Measurements from ENCODE around the gene GLB1L3.
A peak's percentile ranks its signal among the peaks of the same experiment; 100 is the strongest.
"Not testable (repeated sequence)": the region's sequence is repeated elsewhere in the genome, so short reads cannot be mapped to it uniquely, and the experiment has no call there.

Gene GLB1L3

DNA sequence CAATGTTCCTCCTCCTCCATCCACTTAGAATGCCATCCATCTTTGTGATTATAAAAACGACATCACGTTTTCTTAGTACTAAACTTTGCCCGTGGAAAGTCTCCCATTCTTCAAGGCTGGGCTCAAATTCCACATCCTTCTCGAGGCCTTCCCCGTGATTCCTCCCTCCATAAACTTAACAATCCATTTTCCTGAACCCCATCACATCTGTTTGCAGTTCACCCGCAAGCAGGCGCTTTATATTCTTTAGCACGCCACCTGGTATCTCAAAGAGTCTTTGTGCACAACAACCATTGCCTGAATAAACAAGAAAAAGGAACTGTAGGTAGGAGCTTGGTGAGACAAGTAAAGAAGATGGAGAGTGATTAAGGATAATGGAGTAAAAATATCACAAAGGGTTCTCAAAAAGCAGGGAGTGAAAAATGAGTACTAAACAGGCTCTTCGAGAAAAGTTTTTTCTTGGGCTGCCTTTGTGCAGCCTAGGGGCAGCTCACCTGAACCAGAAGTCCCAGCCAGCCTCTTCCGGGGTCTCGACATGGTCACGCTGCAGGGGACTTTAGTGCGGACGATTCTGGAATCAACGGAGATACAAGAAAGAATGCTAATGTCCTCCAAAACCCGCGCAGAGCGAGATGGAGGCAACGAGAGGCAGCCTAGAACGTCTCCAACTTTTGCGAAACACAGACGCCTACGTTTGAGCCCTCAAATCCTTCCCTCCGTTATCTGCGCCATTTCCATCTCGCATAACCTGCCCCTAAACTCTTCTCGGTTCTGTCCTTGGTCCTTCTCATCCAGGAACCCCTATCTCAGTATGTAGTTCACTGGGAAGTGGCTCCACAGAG, 23.6 kb upstream of the GLB1L3 start:
- TF ChIP-seq, protein P1, sequence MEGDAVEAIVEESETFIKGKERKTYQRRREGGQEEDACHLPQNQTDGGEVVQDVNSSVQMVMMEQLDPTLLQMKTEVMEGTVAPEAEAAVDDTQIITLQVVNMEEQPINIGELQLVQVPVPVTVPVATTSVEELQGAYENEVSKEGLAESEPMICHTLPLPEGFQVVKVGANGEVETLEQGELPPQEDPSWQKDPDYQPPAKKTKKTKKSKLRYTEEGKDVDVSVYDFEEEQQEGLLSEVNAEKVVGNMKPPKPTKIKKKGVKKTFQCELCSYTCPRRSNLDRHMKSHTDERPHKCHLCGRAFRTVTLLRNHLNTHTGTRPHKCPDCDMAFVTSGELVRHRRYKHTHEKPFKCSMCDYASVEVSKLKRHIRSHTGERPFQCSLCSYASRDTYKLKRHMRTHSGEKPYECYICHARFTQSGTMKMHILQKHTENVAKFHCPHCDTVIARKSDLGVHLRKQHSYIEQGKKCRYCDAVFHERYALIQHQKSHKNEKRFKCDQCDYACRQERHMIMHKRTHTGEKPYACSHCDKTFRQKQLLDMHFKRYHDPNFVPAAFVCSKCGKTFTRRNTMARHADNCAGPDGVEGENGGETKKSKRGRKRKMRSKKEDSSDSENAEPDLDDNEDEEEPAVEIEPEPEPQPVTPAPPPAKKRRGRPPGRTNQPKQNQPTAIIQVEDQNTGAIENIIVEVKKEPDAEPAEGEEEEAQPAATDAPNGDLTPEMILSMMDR (IDR thresholded peaks at IDR 0.05): no peak
- peaks cover 28% of the 10 kb centered on the region for H3K4me1 Mint-ChIP-seq
- H3K9me3 Mint-ChIP-seq: no peaks in the 10 kb centered on the region
- peak; percentile 22 for DNase-seq
- no peak overlapping the region for H3K27ac Mint-ChIP-seq
- H3K4me3 Mint-ChIP-seq: peak overlapping the region; percentile 93
- peaks cover 15% of the 10 kb centered on the region for H3K36me3 Mint-ChIP-seq (ENCODE audit: low read depth)
- no peaks in the 10 kb centered on the region for H3K27me3 Mint-ChIP-seq (ENCODE audit: low read depth, poor library complexity)

GRCh38 chr11:134253188-134253993, 22.8 kb upstream of the GLB1L3 start, which contains the start of the genes ACAD8 and THYN1:
Gene ACAD8 (plus strand): TSS chr11:134253568. CDS start chr11:134253601, 33 bp downstream.
Gene THYN1 (minus strand): TSS chr11:134253352. CDS start chr11:134252882, 470 bp downstream.
- TF ChIP-seq, protein P1 (IDR thresholded peaks at IDR 0.05): no peak
- peak within 1 kb of the TSS; percentile 93 for H3K4me3 Mint-ChIP-seq
- peaks cover 28% of the 10 kb centered on the region for H3K4me1 Mint-ChIP-seq
- no peaks in the 10 kb centered on the region for H3K27me3 Mint-ChIP-seq (ENCODE audit: low read depth, poor library complexity)
- H3K36me3 Mint-ChIP-seq (ENCODE audit: low read depth): peaks cover 7% of the 10 kb centered on the region
- no peak within 1 kb of the TSS for H3K27ac Mint-ChIP-seq
- peak; percentile 96 for DNase-seq
- H3K9me3 Mint-ChIP-seq: no peaks in the 10 kb centered on the region

DNA sequence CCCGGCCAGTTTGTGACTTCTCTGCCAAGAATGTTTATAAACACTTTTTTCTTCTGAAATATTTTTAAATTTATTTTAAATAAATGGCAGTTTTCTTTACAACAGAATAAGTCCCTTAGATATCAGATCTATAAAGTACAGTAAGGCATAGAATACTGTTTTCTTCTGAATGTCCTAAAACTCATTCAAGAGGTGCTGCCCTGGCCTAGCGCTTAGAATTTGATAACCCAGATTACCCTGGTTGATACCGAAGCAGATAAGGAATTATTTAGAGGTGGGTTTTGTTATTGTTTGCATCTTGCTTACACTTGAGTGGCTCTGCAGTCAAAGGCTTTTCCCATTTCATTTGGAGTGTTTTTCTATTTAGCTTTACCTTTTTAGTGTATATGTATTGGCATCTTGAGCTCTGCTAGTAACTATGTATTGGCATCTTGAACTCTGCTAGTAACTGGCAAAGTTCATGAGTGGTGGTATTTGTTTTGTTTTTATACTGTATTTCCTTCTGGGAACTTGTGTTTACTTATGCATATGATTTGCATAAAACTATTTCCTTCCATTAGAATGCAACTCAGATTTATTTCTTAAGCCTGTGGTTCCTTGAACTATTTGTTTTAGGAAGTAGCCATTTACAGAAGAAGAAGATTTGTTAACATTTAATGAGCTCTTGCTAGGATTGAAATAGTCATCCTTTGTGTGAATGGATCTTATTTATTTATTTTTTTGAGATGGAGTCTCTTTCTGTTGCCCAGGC, 21.6 kb upstream of the GLB1L3 start:
- no peaks in the 10 kb centered on the region for H3K27me3 Mint-ChIP-seq (ENCODE audit: low read depth, poor library complexity)
- TF ChIP-seq, protein P1 (IDR thresholded peaks at IDR 0.05): no peak
- H3K27ac Mint-ChIP-seq: no peak overlapping the region
- peak overlapping the region; percentile 93 for H3K4me3 Mint-ChIP-seq
- H3K9me3 Mint-ChIP-seq: no peaks in the 10 kb centered on the region
- peaks cover 4% of the 10 kb centered on the region for H3K36me3 Mint-ChIP-seq (ENCODE audit: low read depth)
- no peak for DNase-seq
- H3K4me1 Mint-ChIP-seq: peaks cover 28% of the 10 kb centered on the region

GRCh38 chr11:134255184-134255561, 21.0 kb upstream of the GLB1L3 start:
- not testable (repeated sequence) for DNase-seq; H3K9me3 Mint-ChIP-seq; H3K36me3 Mint-ChIP-seq (ENCODE audit: low read depth); H3K27me3 Mint-ChIP-seq (ENCODE audit: low read depth, poor library complexity); H3K4me3 Mint-ChIP-seq; H3K27ac Mint-ChIP-seq
- H3K4me1 Mint-ChIP-seq: peaks cover 28% of the 10 kb centered on the region

DNA sequence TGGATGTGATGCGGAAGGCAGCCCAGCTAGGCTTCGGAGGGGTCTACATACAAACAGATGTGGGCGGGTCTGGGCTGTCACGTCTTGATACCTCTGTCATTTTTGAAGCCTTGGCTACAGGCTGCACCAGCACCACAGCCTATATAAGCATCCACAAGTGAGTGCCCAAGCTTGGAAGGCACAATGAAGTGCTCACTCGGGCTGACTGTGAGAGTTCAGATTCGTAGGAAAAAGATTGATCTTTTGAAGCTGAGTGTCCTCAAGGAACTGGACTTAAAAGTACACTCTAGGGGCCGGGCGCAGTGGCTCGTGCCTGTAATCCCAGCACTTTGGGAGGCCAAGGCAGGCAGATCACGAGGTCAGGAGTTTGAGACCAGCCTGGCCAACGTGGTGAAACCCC, 19.1 kb upstream of the GLB1L3 start:
- H3K36me3 Mint-ChIP-seq (ENCODE audit: low read depth): no peaks in the 10 kb centered on the region
- H3K4me1 Mint-ChIP-seq: peaks cover 21% of the 10 kb centered on the region
- H3K27me3 Mint-ChIP-seq (ENCODE audit: low read depth, poor library complexity): no peaks in the 10 kb centered on the region
- no peak overlapping the region for H3K27ac Mint-ChIP-seq
- H3K4me3 Mint-ChIP-seq: no peak overlapping the region
- H3K9me3 Mint-ChIP-seq: no peaks in the 10 kb centered on the region
- no peak for DNase-seq
- TF ChIP-seq, protein P1 (IDR thresholded peaks at IDR 0.05): no peak

- no peak for DNase-seq
- H3K36me3 Mint-ChIP-seq (ENCODE audit: low read depth): no peaks in the 10 kb centered on the region
- peaks cover 10% of the 10 kb centered on the region for H3K4me1 Mint-ChIP-seq
- TF ChIP-seq, protein P1 (IDR thresholded peaks at IDR 0.05): no peak
- no peak overlapping the region for H3K4me3 Mint-ChIP-seq
- no peaks in the 10 kb centered on the region for H3K27me3 Mint-ChIP-seq (ENCODE audit: low read depth, poor library complexity)
- H3K27ac Mint-ChIP-seq: no peak overlapping the region
- H3K9me3 Mint-ChIP-seq: no peaks in the 10 kb centered on the region
Measured at GRCh38 chr11:134258577-134258976, 17.6 kb upstream of the GLB1L3 start.
